ENCODE measurements around the gene RIPOR2. TPM values are rescaled to one million over a fixed set of nuclear protein-coding genes. Genes with fewer than 3 reads are reported as not detected.

The RIPOR2 gene
- total and polyA plus RNA-seq, 2 of the 13 experiments (the other 11 are each of a cell fraction or from before 2014, with no cell fraction given), result 0.02 to 0.05 TPM

GRCh38 chr6:24959319-24959718 is 23.6 kb upstream of the RIPOR2 start:
- no peaks in the 10 kb centered on the region for H3K9me3 ChIP-seq (ENCODE audit: low read length)
- H3K27ac ChIP-seq (ENCODE audit: extremely low read length, insufficient read depth, low read length), result no peak overlapping the region
- DNase-seq (ENCODE audit: low spot score) (no peak), FAIRE-seq (no peak), ATAC-seq (no peak)
- no peaks in the 10 kb centered on the region for H3K36me3 ChIP-seq (replicated peaks in 1 of 2; ENCODE audit: control insufficient read depth in 1 of 2, insufficient read depth in 2 of 2, low read length in 2 of 2)
- H3K4me2 ChIP-seq (ENCODE audit: low read depth, low read length), result no peak overlapping the region
- BruUV-seq (replicated peaks), result no TSS peak
- in situ Hi-C loops (cut with HindIII; ENCODE audit: extremely low pct_ligation_motif_present, low pct_unique_long_range_greater_than_20kb) (no loop called here), intact Hi-C loops (cut with micrococcal nuclease; ENCODE audit: unreplicated experiment) (no loop called here)
- H2AFZ ChIP-seq (ENCODE audit: low read length), result no peak overlapping the region
- no peak overlapping the region for H3K4me3 ChIP-seq (replicated peaks in 1 of 3; ENCODE audit: insufficient read depth in 1 of 3, low read depth in 2 of 3, low read length in 3 of 3)
- no peak overlapping the region for H3K9ac ChIP-seq (ENCODE audit: insufficient read depth, low read depth, low read length)
- CTCF ChIA-PET (ENCODE audit: low intra/inter-chr PET ratio, low total read pairs), result no interaction called here
- no peaks in the 10 kb centered on the region for H4K20me1 ChIP-seq (ENCODE audit: insufficient read depth, low read length)
- peaks cover 0 to 18% of the 10 kb centered on the region in 2 experiments; a peak in 3 of 5 replicates for H3K27me3 ChIP-seq (ENCODE audit: control insufficient read depth in 1 of 2, insufficient read depth in 2 of 2, low read length in 2 of 2)
- POLR2A ChIA-PET, result no interaction called here
- 40% methylated on average over 1 of the region's 1 CpG for WGBS (ENCODE audit: low lambda C conversion rate)
- H3K4me1 ChIP-seq (ENCODE audit: insufficient read depth, low read length), result no peaks in the 10 kb centered on the region
- no peaks in the 10 kb centered on the region for H3K79me2 ChIP-seq (ENCODE audit: insufficient read depth, low read length)
- no peak for TF ChIP-seq HOMEZ (CRISPR knock-in tag; IDR thresholded peaks at IDR 0.05; ENCODE audit: low read depth)
- no peak for TF ChIP-seq ZNF407 (CRISPR knock-in tag; IDR thresholded peaks at IDR 0.05; ENCODE audit: not compliant biosample characterization)
- no peak for TF ChIP-seq ZNF615 (CRISPR knock-in tag; IDR thresholded peaks at IDR 0.05; ENCODE audit: borderline replicate concordance)
- TF ChIP-seq BCL6 (CRISPR knock-in tag; IDR thresholded peaks at IDR 0.05), result no peak
- TF ChIP-seq CREB3 (CRISPR knock-in tag; IDR thresholded peaks at IDR 0.05), result no peak
- no peak for TF ChIP-seq GFI1 (CRISPR knock-in tag; IDR thresholded peaks at IDR 0.05; ENCODE audit: borderline replicate concordance)
- TF ChIP-seq NCOA1 (CRISPR knock-in tag; IDR thresholded peaks at IDR 0.05), result no peak
- no peak for TF ChIP-seq NFE2L1 (CRISPR knock-in tag; IDR thresholded peaks at IDR 0.05; ENCODE audit: borderline replicate concordance)
- TF ChIP-seq ZNF546 (CRISPR knock-in tag; conservative IDR thresholded peaks at IDR 0.05), result no peak
- no peak for TF ChIP-seq ZFY (CRISPR knock-in tag; IDR thresholded peaks at IDR 0.05)
- TF ChIP-seq HOXA9 (CRISPR knock-in tag; IDR thresholded peaks at IDR 0.05; ENCODE audit: borderline replicate concordance), result no peak
- no peak for TF ChIP-seq ELK4 (CRISPR knock-in tag; IDR thresholded peaks at IDR 0.05; ENCODE audit: borderline replicate concordance)
